CD14-positive monocyte (primary cell): ENCODE results near the gene RSKR. TPM values are rescaled to one million over a fixed set of nuclear protein-coding genes. Genes with fewer than 3 reads are reported as not detected.

Source experiments
- DNase-seq, 3 donors: peaks; one replicate each; pipeline ENCODE4 v3.0.0-alpha.2; 2011 to 2022
- H2AFZ ChIP-seq: 2 replicates; pipeline ENCODE4 v1.6.0; 2012; ENCODE audit warnings: mild to moderate bottlenecking, low read depth, low read length, inconsistent platforms; ENCODE audit not compliant: insufficient read depth, poor library complexity, severe bottlenecking
- H3K27ac ChIP-seq, 2 donors: 1 replicate in 1 of 2; 2 replicates in 1 of 2; pipeline ENCODE4 v1.5.1; 2012 to 2013; ENCODE audit warnings: low read length in 2 of 2, control low read depth in 1 of 2, inconsistent platforms in 1 of 2, low read depth in 1 of 2, mild to moderate bottlenecking in 1 of 2
- H3K27me3 ChIP-seq, 2 donors: one replicate each; pipeline versions ENCODE4 v1.6.0 to v1.6.1; 2011 to 2013; ENCODE audit warnings: low read length in 2 of 2; ENCODE audit not compliant: control insufficient read depth in 2 of 2, insufficient read depth in 2 of 2
- H3K36me3 ChIP-seq, 2 donors: replicated peaks in 1 of 2; 1 replicate in 1 of 2; 2 replicates in 1 of 2; pipeline versions ENCODE4 v1.5.1 to v1.6.1; 2012 to 2013; ENCODE audit warnings: low read length in 2 of 2, control low read depth in 1 of 2, inconsistent platforms in 1 of 2, mild to moderate bottlenecking in 1 of 2; ENCODE audit not compliant: insufficient read depth in 2 of 2, control insufficient read depth in 1 of 2
- H3K4me1 ChIP-seq, 2 donors: 1 replicate in 1 of 2; 2 replicates in 1 of 2; pipeline versions ENCODE4 v1.5.1 to v1.6.1; 2012 to 2013; ENCODE audit warnings: low read length in 2 of 2, control low read depth in 1 of 2, inconsistent platforms in 1 of 2, mild to moderate bottlenecking in 1 of 2, moderate library complexity in 1 of 2; ENCODE audit not compliant: insufficient read depth in 2 of 2, control insufficient read depth in 1 of 2
- H3K4me2 ChIP-seq: replicated peaks from 2 replicates; pipeline ENCODE3; 2012; ENCODE audit warnings: low read length, moderate library complexity, mild to moderate bottlenecking; ENCODE audit not compliant: poor library complexity, severe bottlenecking; ENCODE audit errors: extremely low read depth
- H3K4me3 ChIP-seq, 3 experiments: fragments of 200-600 bp in 1 of 3; sonication (generic) in 1 of 3; replicated peaks in 1 of 3; 1 replicate in 2 of 3; 2 replicates in 1 of 3; pipeline ENCODE4 v1.5.1; 2011 to 2013; ENCODE audit warnings: low read length in 3 of 3, mild to moderate bottlenecking in 3 of 3, control low read depth in 2 of 3, low read depth in 2 of 3, inconsistent platforms in 1 of 3, moderate library complexity in 1 of 3
- H3K79me2 ChIP-seq: 2 replicates; pipeline ENCODE4 v1.6.0; 2012; ENCODE audit warnings: mild to moderate bottlenecking, control low read depth, inconsistent platforms, low read length, moderate library complexity; ENCODE audit not compliant: insufficient read depth
- H3K9ac ChIP-seq: 2 replicates; pipeline ENCODE4 v1.6.0; 2017; ENCODE audit warnings: low read length, mild to moderate bottlenecking; ENCODE audit not compliant: insufficient read depth, poor library complexity, severe bottlenecking
- H3K9me3 ChIP-seq, 2 donors: replicated peaks in 1 of 2; 1 replicate in 1 of 2; 2 replicates in 1 of 2; pipeline versions ENCODE4 v1.5.1 to v1.6.1; 2012 to 2013; ENCODE audit warnings: low read length in 2 of 2, control low read depth in 1 of 2; ENCODE audit not compliant: control insufficient read depth in 1 of 2, insufficient read depth in 1 of 2
- H4K20me1 ChIP-seq: 2 replicates; pipeline ENCODE4 v1.6.0; 2012; ENCODE audit warnings: mild to moderate bottlenecking, low read length, control low read depth, moderate library complexity; ENCODE audit not compliant: insufficient read depth
- H3K27ac Mint-ChIP-seq, 7 donors: one replicate each; pipeline ENCODE4 v1.8.0; 2020; ENCODE audit warnings: mild to moderate bottlenecking in 7 of 7, mixed read lengths in 7 of 7, moderate library complexity in 6 of 7, inconsistent platforms in 2 of 7
- H3K27me3 Mint-ChIP-seq, 3 donors: one replicate each; pipeline ENCODE4 v1.8.0; 2021 to 2022; ENCODE audit warnings: low read depth in 3 of 3, mild to moderate bottlenecking in 3 of 3, mixed read lengths in 3 of 3, moderate library complexity in 3 of 3, inconsistent platforms in 1 of 3
- H3K36me3 Mint-ChIP-seq, 2 donors: one replicate each; pipeline ENCODE4 v1.8.0; 2020; ENCODE audit warnings: mixed read lengths in 2 of 2, inconsistent platforms in 1 of 2, mild to moderate bottlenecking in 1 of 2
- H3K4me1 Mint-ChIP-seq: one replicate; pipeline ENCODE4 v1.8.0; 2020; ENCODE audit warnings: mild to moderate bottlenecking, mixed read lengths
- H3K4me3 Mint-ChIP-seq, 2 donors: one replicate each; pipeline ENCODE4 v1.8.0; 2020; ENCODE audit warnings: mild to moderate bottlenecking in 2 of 2, mixed read lengths in 2 of 2, moderate library complexity in 1 of 2
- H3K9me3 Mint-ChIP-seq, 7 donors: one replicate each; pipeline ENCODE4 v1.8.0; 2020 to 2022; ENCODE audit warnings: mixed read lengths in 7 of 7, mild to moderate bottlenecking in 6 of 7, moderate library complexity in 6 of 7, inconsistent platforms in 2 of 7
- CTCF ChIP-seq: fragments of 200-600 bp; IDR thresholded peaks from one replicate; pipeline ENCODE4 v1.8.0; 2022; ENCODE audit warnings: antibody characterized with exemption, mild to moderate bottlenecking
- WGBS: methylation state at CpG from one replicate; pipeline ENCODE4 v1.1.5; 2013; ENCODE audit warnings: missing lambda C conversion rate; ENCODE audit not compliant: insufficient coverage; 5-methylcytosine and 5-hydroxymethylcytosine counted together
- intact Hi-C, 2 donors: fragments of 100-400 bp; cut with micrococcal nuclease; formaldehyde crosslinking; loops; one replicate each; pipeline versions ENCODE4 v1.15.0 to v1.15.1; 2023
- polyA plus RNA-seq, 3 donors: library from polyadenylated mRNA; depleted of rRNA in 1 of 3; unstranded in 2 of 3; stranded (reverse) in 1 of 3; fragments of 300-500 nt in 2 of 3; fragments of >200 nt in 1 of 3; fragmentation: Illumina TruSeq in 2 of 3; gene quantifications; 1 replicate in 2 of 3; 2 replicates in 1 of 3; pipeline ENCODE4 v1.2.3, GENCODE V29; 2012 to 2021

Gene RSKR
- polyA plus RNA-seq, 3 donors, result 33.2 TPM; not detected in 2

GRCh38 chr17:28563475-28563874 lies 50.5 kb downstream of the RSKR start:
- Histone ChIP-seq H3K4me1 (peaks cover 17 to 19% of the 10 kb centered on the region in 2 donors), H3K4me2 (no peak overlapping the region), H3K79me2 (peaks cover 36% of the 10 kb centered on the region), H4K20me1 (peaks cover 33% of the 10 kb centered on the region), H3K36me3 (peaks cover 41 to 54% of the 10 kb centered on the region in 2 donors), H2AFZ (no peak overlapping the region), H3K27me3 (no peaks in the 10 kb centered on the region), H3K4me3 (no peak overlapping the region), H3K9me3 (no peaks in the 10 kb centered on the region), H3K27ac (no peak overlapping the region), H3K9ac (no peak overlapping the region)
- peaks cover 17% of the 10 kb centered on the region for H3K4me1 Mint-ChIP-seq
- no CpG with 5 or more reads among the region's 3 CpGs for WGBS
- no peak for DNase-seq
- H3K36me3 Mint-ChIP-seq, result peaks cover 49 to 70% of the 10 kb centered on the region in 2 donors
- no peaks in the 10 kb centered on the region for H3K27me3 Mint-ChIP-seq
- no peak overlapping the region for H3K27ac Mint-ChIP-seq
- intact Hi-C loops, result no loop called here
- H3K9me3 Mint-ChIP-seq, result peaks cover 0 to 2% (median 0%) of the 10 kb centered on the region in 7 donors
- TF ChIP-seq CTCF, result no peak
- no peak overlapping the region for H3K4me3 Mint-ChIP-seq

Other genes starting within 250 kb of the RSKR start
- gene SEBOX, start 249.0 kb downstream of the RSKR start, polyA plus RNA-seq, result not detected
- not detected for gene VTN, start 243.9 kb downstream of the RSKR start, polyA plus RNA-seq
- 1 to 10 TPM in 1 of 3 donors, under 1 TPM in 2; 0.78 to 7.1 (median 0.90) TPM for gene SARM1, start 242.5 kb downstream of the RSKR start, polyA plus RNA-seq
- 1 to 10 TPM; 1.5 to 6.3 (median 1.7) TPM for gene SLC46A1, start 208.0 kb downstream of the RSKR start, polyA plus RNA-seq
- not detected for gene SLC13A2, start 140.5 kb downstream of the RSKR start, polyA plus RNA-seq
- gene FOXN1, start 107.8 kb downstream of the RSKR start, polyA plus RNA-seq, result not detected
- 100 to 1,000 TPM in 1 of 3 donors, 10 to 100 TPM in 2; 77.5 to 189 (median 80.2) TPM for gene UNC119, start 61.6 kb downstream of the RSKR start, polyA plus RNA-seq
- gene PIGS, start 42.7 kb downstream of the RSKR start, polyA plus RNA-seq, result 10 to 100 TPM; 59.4 to 87.5 (median 84.9) TPM
- gene ALDOC, start 37.3 kb downstream of the RSKR start, polyA plus RNA-seq, result 10 to 100 TPM in 1 of 3 donors, 1 to 10 TPM in 2; 7.1 to 10.6 (median 9.8) TPM
- 1 to 10 TPM in 1 of 3 donors, not detected in 2; 7.7 TPM for gene SPAG5, start 15.2 kb downstream of the RSKR start, polyA plus RNA-seq
- 10 to 100 TPM; 46.8 to 69.2 (median 53.2) TPM for gene BLTP2, start 31.0 kb upstream of the RSKR start, polyA plus RNA-seq
- 100 to 1,000 TPM in 1 of 3 donors, 10 to 100 TPM in 2; 52.9 to 103 (median 84.5) TPM for gene SDF2, start 47.7 kb upstream of the RSKR start, polyA plus RNA-seq
- gene SUPT6H, start 48.0 kb upstream of the RSKR start, polyA plus RNA-seq, result 10 to 100 TPM in 1 of 3 donors, 1 to 10 TPM in 2; 3.8 to 33.9 (median 7.8) TPM
- gene PROCA1, start 97.7 kb upstream of the RSKR start, polyA plus RNA-seq, result 1 to 10 TPM in 1 of 3 donors, under 1 TPM in 2; 0.31 to 8.9 (median 0.78) TPM
- 10 to 100 TPM; 66.7 to 93.3 (median 79.1) TPM for gene RAB34, start 103.7 kb upstream of the RSKR start, polyA plus RNA-seq
- gene RPL23A, start 105.8 kb upstream of the RSKR start, polyA plus RNA-seq, result 1,000 to 10,000 TPM in 2 of 3 donors, 100 to 1,000 TPM in 1; 542 to 1,304 (median 1,152) TPM
- gene TLCD1, start 112.0 kb upstream of the RSKR start, polyA plus RNA-seq, result under 1 TPM in 1 of 3 donors, not detected in 2; 0.79 TPM
- 1 to 10 TPM; 2.7 to 9.6 (median 3.1) TPM for gene NEK8, start 114.6 kb upstream of the RSKR start, polyA plus RNA-seq
- 10 to 100 TPM in 1 of 3 donors, 1 to 10 TPM in 1, under 1 TPM in 1; 0.33 to 38.0 (median 1.0) TPM for gene TRAF4, start 129.8 kb upstream of the RSKR start, polyA plus RNA-seq
- gene FAM222B, start 228.6 kb upstream of the RSKR start, polyA plus RNA-seq, result 1 to 10 TPM; 1.5 to 8.6 (median 1.9) TPM
- gene ERAL1, start 240.8 kb upstream of the RSKR start, polyA plus RNA-seq, result 10 to 100 TPM; 27.7 to 34.5 (median 33.8) TPM